ENCODE data around the gene P2RX1. TPM values are rescaled to one million over a fixed set of nuclear protein-coding genes. Genes with fewer than 3 reads are reported as not detected.
A peak's percentile ranks its signal among the peaks of the same experiment; 100 is the strongest.

Gene P2RX1
- total and polyA plus RNA-seq, 4 donors, result 0.44 to 5.2 (median 0.64) TPM

DNA sequence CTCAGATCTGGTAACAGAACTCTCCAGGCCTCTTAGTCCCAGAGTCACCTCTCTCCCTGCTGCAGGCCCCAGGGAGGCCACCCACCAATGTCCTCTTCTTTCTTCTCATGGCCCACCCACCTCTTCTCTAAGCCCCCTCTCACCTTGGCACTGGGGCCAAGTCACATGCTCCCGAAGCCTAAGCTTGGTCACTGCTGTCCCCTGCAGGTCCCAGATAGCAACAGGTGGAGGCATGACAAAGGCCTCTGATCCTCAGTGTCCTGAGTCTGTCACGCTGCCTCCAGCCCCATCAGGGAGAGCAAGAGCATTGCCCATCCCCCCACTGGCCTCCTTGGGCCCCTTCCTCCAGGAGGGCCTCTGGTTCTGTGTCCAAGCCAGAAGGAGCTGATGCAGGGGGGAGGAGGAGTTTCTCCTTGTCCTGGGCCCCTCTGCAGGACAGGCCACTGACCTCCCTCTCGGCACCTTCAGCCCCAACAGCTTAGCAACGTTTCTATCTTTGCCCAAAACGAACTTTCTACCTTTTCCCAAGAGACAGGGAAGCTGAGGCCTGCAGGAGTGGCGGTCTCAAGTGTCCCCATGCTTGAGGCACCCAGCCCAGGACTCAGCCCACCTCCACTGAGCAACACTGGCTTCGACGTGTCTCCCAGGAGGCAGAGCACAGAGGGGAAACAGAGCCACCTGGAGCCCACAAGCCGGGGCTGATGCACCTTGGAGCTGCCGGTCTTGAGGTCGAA lies 8.6 kb downstream of the P2RX1 start:
- no peak overlapping the region for H3K9ac ChIP-seq (ENCODE audit: low read depth in 1 of 2, low read length in 2 of 2)
- no peaks in the 10 kb centered on the region for H3K9me3 ChIP-seq (ENCODE audit: control insufficient read depth in 4 of 4, low read length in 3 of 4)
- DNase-seq (ENCODE audit: low spot score), result no peak
- H3K4me3 ChIP-seq (ENCODE audit: low read depth in 1 of 3, low read length in 3 of 3), result no peak overlapping the region
- no peaks in the 10 kb centered on the region for H3K27me3 ChIP-seq (ENCODE audit: control insufficient read depth in 4 of 4, insufficient read depth in 4 of 4, low read length in 3 of 4)
- no peak overlapping the region for H3K27ac ChIP-seq (ENCODE audit: low read depth in 1 of 2, low read length in 2 of 2)
- no peaks in the 10 kb centered on the region for H3K4me1 ChIP-seq (ENCODE audit: control insufficient read depth in 4 of 4, insufficient read depth in 4 of 4, low read length in 3 of 4)
- H3K36me3 ChIP-seq (ENCODE audit: control insufficient read depth in 4 of 4, insufficient read depth in 3 of 4, low read depth in 1 of 4, low read length in 3 of 4), result no peaks in the 10 kb centered on the region
- TF ChIP-seq TAF1 (conservative IDR thresholded peaks at IDR 0.05), result no peak
- peak; percentile 41 to 51 for TF ChIP-seq RAD21 (IDR thresholded peaks at IDR 0.05)
- peak; percentile 7 for TF ChIP-seq CTCF (IDR thresholded peaks at IDR 0.05; ENCODE audit: low read depth, low read length, missing input control)
- WGBS, result 85% methylated on average over 11 of the region's 11 CpGs

- Histone ChIP-seq H3K36me3 (ENCODE audit: control insufficient read depth in 4 of 4, insufficient read depth in 3 of 4, low read depth in 1 of 4, low read length in 3 of 4) (no peaks in the 10 kb centered on the region), H3K4me1 (ENCODE audit: control insufficient read depth in 4 of 4, insufficient read depth in 4 of 4, low read length in 3 of 4) (no peaks in the 10 kb centered on the region), H3K27ac (ENCODE audit: low read depth in 1 of 2, low read length in 2 of 2) (no peak overlapping the region), H3K4me3 (ENCODE audit: low read depth in 1 of 3, low read length in 3 of 3) (no peak overlapping the region), H3K9me3 (ENCODE audit: control insufficient read depth in 4 of 4, low read length in 3 of 4) (no peaks in the 10 kb centered on the region), H3K9ac (ENCODE audit: low read depth in 1 of 2, low read length in 2 of 2) (no peak overlapping the region), H3K27me3 (ENCODE audit: control insufficient read depth in 4 of 4, insufficient read depth in 4 of 4, low read length in 3 of 4) (no peaks in the 10 kb centered on the region)
- DNase-seq (ENCODE audit: low spot score), result no peak
- TF ChIP-seq GABPA (IDR thresholded peaks at IDR 0.05 in 1 of 2, conservative IDR thresholded peaks at IDR 0.05 in 1 of 2) (no peak), TAF1 (conservative IDR thresholded peaks at IDR 0.05) (no peak), REST (IDR thresholded peaks at IDR 0.05) (no peak), HNF4A (conservative IDR thresholded peaks at IDR 0.05) (no peak), EGR1 (IDR thresholded peaks at IDR 0.05; ENCODE audit: low read depth in 2 of 2) (no peak), JUND (IDR thresholded peaks at IDR 0.05) (no peak)
- TF ChIP-seq, protein P1, sequence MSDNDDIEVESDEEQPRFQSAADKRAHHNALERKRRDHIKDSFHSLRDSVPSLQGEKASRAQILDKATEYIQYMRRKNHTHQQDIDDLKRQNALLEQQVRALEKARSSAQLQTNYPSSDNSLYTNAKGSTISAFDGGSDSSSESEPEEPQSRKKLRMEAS (IDR thresholded peaks at IDR 0.05), result no peak
- WGBS, result 91% methylated on average over 4 of the region's 4 CpGs
These were observed 9.4 kb downstream of the P2RX1 start for GRCh38 chr17:3906881-3907280.

DNA sequence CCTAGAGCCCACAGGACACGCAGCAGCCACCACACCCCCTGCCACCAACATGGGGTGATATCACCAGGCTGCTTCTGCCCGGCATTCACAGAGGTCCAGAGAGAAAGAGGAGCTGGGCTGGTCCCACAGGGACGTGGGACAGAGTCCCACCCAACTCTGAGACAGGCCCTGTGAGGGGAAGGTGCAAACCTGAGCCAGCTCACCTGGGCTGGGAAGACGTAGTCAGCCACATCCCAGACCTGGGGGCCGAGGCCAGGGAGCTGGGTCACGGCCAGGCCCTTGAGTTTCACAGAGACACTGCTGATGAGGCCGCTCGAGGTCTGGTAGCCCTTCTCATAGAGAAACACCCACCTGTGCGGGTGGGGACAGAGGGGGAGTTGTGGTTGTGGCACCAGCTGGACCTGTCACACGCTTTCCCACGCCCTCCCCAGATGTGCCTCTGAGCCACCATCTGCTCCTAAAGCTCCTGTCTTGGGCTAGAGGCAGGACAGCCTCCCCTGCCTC lies 11.2 kb downstream of the P2RX1 start:
- WGBS, result 91% methylated on average over 11 of the region's 11 CpGs
- Histone ChIP-seq H3K27me3 (ENCODE audit: control insufficient read depth in 4 of 4, insufficient read depth in 4 of 4, low read length in 3 of 4) (no peaks in the 10 kb centered on the region), H3K9ac (ENCODE audit: low read depth in 1 of 2, low read length in 2 of 2) (no peak overlapping the region), H3K4me3 (ENCODE audit: low read depth in 1 of 3, low read length in 3 of 3) (no peak overlapping the region), H3K27ac (ENCODE audit: low read depth in 1 of 2, low read length in 2 of 2) (no peak overlapping the region), H3K9me3 (ENCODE audit: control insufficient read depth in 4 of 4, low read length in 3 of 4) (no peaks in the 10 kb centered on the region), H3K4me1 (ENCODE audit: control insufficient read depth in 4 of 4, insufficient read depth in 4 of 4, low read length in 3 of 4) (no peaks in the 10 kb centered on the region), H3K36me3 (ENCODE audit: control insufficient read depth in 4 of 4, insufficient read depth in 3 of 4, low read depth in 1 of 4, low read length in 3 of 4) (no peaks in the 10 kb centered on the region)
- DNase-seq (ENCODE audit: low spot score), result no peak
- TF ChIP-seq CTCF (IDR thresholded peaks at IDR 0.05; ENCODE audit: low read depth, low read length, missing input control) (no peak), HNF4A (conservative IDR thresholded peaks at IDR 0.05) (no peak), FOXA1 (IDR thresholded peaks at IDR 0.05) (no peak), HNF4G (IDR thresholded peaks at IDR 0.05) (no peak), GABPA (IDR thresholded peaks at IDR 0.05 in 1 of 2, conservative IDR thresholded peaks at IDR 0.05 in 1 of 2) (no peak), RAD21 (IDR thresholded peaks at IDR 0.05) (no peak), JUND (IDR thresholded peaks at IDR 0.05) (no peak), NR2F2 (IDR thresholded peaks at IDR 0.05) (no peak), TAF1 (conservative IDR thresholded peaks at IDR 0.05) (no peak), RXRA (IDR thresholded peaks at IDR 0.05) (no peak)
- TF ChIP-seq, protein P1 (IDR thresholded peaks at IDR 0.05), result no peak
- TF ChIP-seq, protein P2, sequence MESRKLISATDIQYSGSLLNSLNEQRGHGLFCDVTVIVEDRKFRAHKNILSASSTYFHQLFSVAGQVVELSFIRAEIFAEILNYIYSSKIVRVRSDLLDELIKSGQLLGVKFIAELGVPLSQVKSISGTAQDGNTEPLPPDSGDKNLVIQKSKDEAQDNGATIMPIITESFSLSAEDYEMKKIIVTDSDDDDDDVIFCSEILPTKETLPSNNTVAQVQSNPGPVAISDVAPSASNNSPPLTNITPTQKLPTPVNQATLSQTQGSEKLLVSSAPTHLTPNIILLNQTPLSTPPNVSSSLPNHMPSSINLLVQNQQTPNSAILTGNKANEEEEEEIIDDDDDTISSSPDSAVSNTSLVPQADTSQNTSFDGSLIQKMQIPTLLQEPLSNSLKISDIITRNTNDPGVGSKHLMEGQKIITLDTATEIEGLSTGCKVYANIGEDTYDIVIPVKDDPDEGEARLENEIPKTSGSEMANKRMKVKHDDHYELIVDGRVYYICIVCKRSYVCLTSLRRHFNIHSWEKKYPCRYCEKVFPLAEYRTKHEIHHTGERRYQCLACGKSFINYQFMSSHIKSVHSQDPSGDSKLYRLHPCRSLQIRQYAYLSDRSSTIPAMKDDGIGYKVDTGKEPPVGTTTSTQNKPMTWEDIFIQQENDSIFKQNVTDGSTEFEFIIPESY (IDR thresholded peaks at IDR 0.05), result no peak
- TF ChIP-seq, protein P3, sequence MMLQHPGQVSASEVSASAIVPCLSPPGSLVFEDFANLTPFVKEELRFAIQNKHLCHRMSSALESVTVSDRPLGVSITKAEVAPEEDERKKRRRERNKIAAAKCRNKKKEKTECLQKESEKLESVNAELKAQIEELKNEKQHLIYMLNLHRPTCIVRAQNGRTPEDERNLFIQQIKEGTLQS (IDR thresholded peaks at IDR 0.05), result no peak
